NCI-H460 (cell line): ENCODE measurements around the gene TBC1D23. TPM values are rescaled to one million over a fixed set of nuclear protein-coding genes. Genes with fewer than 3 reads are reported as not detected.
A peak's percentile ranks its signal among the peaks of the same experiment; 100 is the strongest.
"Not testable (repeated sequence)": the region's sequence is repeated elsewhere in the genome, so short reads cannot be mapped to it uniquely, and the experiment has no call there.

ENCODE experiments used
- DNase-seq: peaks from one replicate; pipeline ENCODE4 v3.0.0-alpha.2; 2016; ENCODE audit warnings: low read depth; ENCODE audit errors: extremely low read depth
- total RNA-seq: library from RNA; depleted of rRNA; stranded (reverse); fragments of >200 nt; shearing (Covaris generic); gene quantifications from 2 replicates; pipeline ENCODE4 v1.2.3, GENCODE V29; 2014

TBC1D23 gene
- total RNA-seq, 1 experiment from 2014 or later: 19.2 TPM

- DNase-seq: peak; percentile 42
These were observed 6.5 kb upstream of the TBC1D23 start for GRCh38 chr3:100254168-100254777.

- DNase-seq: no peak
These were observed 4.1 kb upstream of the TBC1D23 start for GRCh38 chr3:100256731-100257151.

GRCh38 chr3:100257586-100257985, 3.2 kb upstream of the TBC1D23 start:
- no peak for DNase-seq

- DNase-seq: no peak
These were observed 609 bp upstream of the TBC1D23 start for GRCh38 chr3:100260081-100260684.

GRCh38 chr3:100261485-100261903, 702 bp downstream of the TBC1D23 start:
- DNase-seq: no peak

GRCh38 chr3:100262925-100263324, 2.1 kb downstream of the TBC1D23 start:
- not testable (repeated sequence) for DNase-seq

GRCh38 chr3:100263583-100263982, 2.8 kb downstream of the TBC1D23 start:
- DNase-seq: no peak

- no peak for DNase-seq
These were observed 3.5 kb downstream of the TBC1D23 start for GRCh38 chr3:100264242-100264641.

GRCh38 chr3:100265016-100265415, 4.2 kb downstream of the TBC1D23 start:
- DNase-seq: no peak

- no peak for DNase-seq
These were observed 5.7 kb downstream of the TBC1D23 start for GRCh38 chr3:100266531-100266930.

- no peak for DNase-seq
These were observed 7.4 kb downstream of the TBC1D23 start for GRCh38 chr3:100268156-100268555.

GRCh38 chr3:100269001-100269400, 8.2 kb downstream of the TBC1D23 start:
- no peak for DNase-seq

- no peak for DNase-seq
These were observed 8.8 kb downstream of the TBC1D23 start for GRCh38 chr3:100269410-100270214.

- no peak for DNase-seq
These were observed 9.4 kb downstream of the TBC1D23 start for GRCh38 chr3:100270215-100270583.

GRCh38 chr3:100271522-100271921, 10.7 kb downstream of the TBC1D23 start:
- no peak for DNase-seq

- not testable (repeated sequence) for DNase-seq
These were observed 12.2 kb downstream of the TBC1D23 start for GRCh38 chr3:100272797-100273611.

GRCh38 chr3:100274361-100274760, 13.6 kb downstream of the TBC1D23 start:
- DNase-seq: no peak

- no peak for DNase-seq
These were observed 16.5 kb downstream of the TBC1D23 start for GRCh38 chr3:100277255-100277800.

GRCh38 chr3:100278910-100279309, 18.1 kb downstream of the TBC1D23 start:
- DNase-seq: no peak

GRCh38 chr3:100288288-100288894, 27.6 kb downstream of the TBC1D23 start:
- DNase-seq: no peak
